ENCODE measurements around the gene PHACTR1. TPM values are rescaled to one million over a fixed set of nuclear protein-coding genes. Genes with fewer than 3 reads are reported as not detected.

Gene PHACTR1
- polyA plus RNA-seq, 1 of the 3 experiments (the other 2 are of a cell fraction): 0.12 TPM

GRCh38 chr6:13140980-13141379, 424.4 kb downstream of the PHACTR1 start:
- H3K9ac ChIP-seq: no peak overlapping the region
- CTCF ChIA-PET: interaction anchor here (0.9 kb wide), 1 partner anchor 173 kb away, joined by 3 read pairs; no protein-coding TSS in a partner anchor
- H3K4me2 ChIP-seq: no peak overlapping the region
- 33% methylated on average over 1 of the region's 1 CpG for WGBS (ENCODE audit: low lambda C conversion rate)
- H3K9me3 ChIP-seq: no peaks in the 10 kb centered on the region
- H2AFZ ChIP-seq (ENCODE audit: low read depth): no peak overlapping the region
- H3F3A ChIP-seq (replicated peaks; ENCODE audit: insufficient read depth): no peaks in the 10 kb centered on the region
- H4K20me1 ChIP-seq (ENCODE audit: insufficient read depth): no peaks in the 10 kb centered on the region
- H3K79me2 ChIP-seq (ENCODE audit: insufficient read depth): no peaks in the 10 kb centered on the region
- no peaks in the 10 kb centered on the region for H3K27me3 ChIP-seq (ENCODE audit: insufficient read depth)
- H3K4me1 ChIP-seq (ENCODE audit: control insufficient read depth in 1 of 2, insufficient read depth in 2 of 2, low read depth in 1 of 2, low read length in 1 of 2): no peaks in the 10 kb centered on the region; a peak in 1 of 4 replicates
- POLR2A ChIA-PET: no interaction called here
- no peak overlapping the region for H3K27ac ChIP-seq (ENCODE audit: low read depth in 2 of 2, low read length in 1 of 2)
- TF ChIP-seq YY1 (IDR thresholded peaks at IDR 0.05; ENCODE audit: low read depth) (no peak), EP300 (IDR thresholded peaks at IDR 0.05; ENCODE audit: borderline replicate concordance in 1 of 2, low read depth in 1 of 2, low read length in 1 of 2) (no peak), POLR2AphosphoS5 (IDR thresholded peaks at IDR 0.05; ENCODE audit: low read depth, low read length) (no peak), JUND (IDR thresholded peaks at IDR 0.05) (no peak), MAX (IDR thresholded peaks at IDR 0.05; ENCODE audit: low read depth) (no peak)
- H3K36me3 ChIP-seq (replicated peaks in 1 of 2; ENCODE audit: control insufficient read depth in 1 of 2, insufficient read depth in 2 of 2, low read length in 1 of 2): no peaks in the 10 kb centered on the region
- no peaks in the 10 kb centered on the region for H3K9me2 ChIP-seq
- no peak for DNase-seq
- H3K4me3 ChIP-seq (ENCODE audit: low read depth in 2 of 2, low read length in 1 of 2): no peak overlapping the region

GRCh38 chr6:13141387-13141786, 424.8 kb downstream of the PHACTR1 start:
- Histone ChIP-seq H3K27ac (ENCODE audit: low read depth in 2 of 2, low read length in 1 of 2) (no peak overlapping the region), H3K79me2 (ENCODE audit: insufficient read depth) (no peaks in the 10 kb centered on the region), H4K20me1 (ENCODE audit: insufficient read depth) (no peaks in the 10 kb centered on the region), H3K27me3 (ENCODE audit: insufficient read depth) (no peaks in the 10 kb centered on the region), H3K9me3 (no peaks in the 10 kb centered on the region), H3K4me3 (ENCODE audit: low read depth in 2 of 2, low read length in 1 of 2) (no peak overlapping the region), H3K4me2 (no peak overlapping the region), H3K36me3 (replicated peaks in 1 of 2; ENCODE audit: control insufficient read depth in 1 of 2, insufficient read depth in 2 of 2, low read length in 1 of 2) (no peaks in the 10 kb centered on the region), H3K4me1 (ENCODE audit: control insufficient read depth in 1 of 2, insufficient read depth in 2 of 2, low read depth in 1 of 2, low read length in 1 of 2) (no peaks in the 10 kb centered on the region; a peak in 1 of 4 replicates), H2AFZ (ENCODE audit: low read depth) (no peak overlapping the region), H3F3A (replicated peaks; ENCODE audit: insufficient read depth) (no peaks in the 10 kb centered on the region), H3K9me2 (no peaks in the 10 kb centered on the region), H3K9ac (no peak overlapping the region)
- no peak for DNase-seq
- POLR2A ChIA-PET: no interaction called here
- TF ChIP-seq GABPA (IDR thresholded peaks at IDR 0.05; ENCODE audit: low read depth) (no peak), SIN3A (IDR thresholded peaks at IDR 0.05; ENCODE audit: borderline replicate concordance, low read depth, low read length) (no peak), MXI1 (IDR thresholded peaks at IDR 0.05; ENCODE audit: low read depth, low read length) (no peak), TAF1 (IDR thresholded peaks at IDR 0.05; ENCODE audit: borderline replicate concordance, low read depth, low read length) (no peak), NRF1 (IDR thresholded peaks at IDR 0.05; ENCODE audit: low read depth, low read length) (no peak), IRF3 (IDR thresholded peaks at IDR 0.05; ENCODE audit: low read depth, low read length) (no peak), MAX (IDR thresholded peaks at IDR 0.05; ENCODE audit: low read depth) (no peak), SMC3 (IDR thresholded peaks at IDR 0.05; ENCODE audit: low read depth, low read length) (no peak), POLR2AphosphoS5 (IDR thresholded peaks at IDR 0.05; ENCODE audit: low read depth, low read length) (no peak), RXRA (IDR thresholded peaks at IDR 0.05; ENCODE audit: borderline replicate concordance, low read depth) (no peak), TCF12 (IDR thresholded peaks at IDR 0.05) (no peak), TEAD4 (IDR thresholded peaks at IDR 0.05; ENCODE audit: borderline replicate concordance, insufficient read depth) (no peak), EP300 (IDR thresholded peaks at IDR 0.05; ENCODE audit: borderline replicate concordance in 1 of 2, low read depth in 1 of 2, low read length in 1 of 2) (no peak), NFIC (IDR thresholded peaks at IDR 0.05; ENCODE audit: borderline replicate concordance) (no peak), JUND (IDR thresholded peaks at IDR 0.05) (no peak), ZBTB33 (IDR thresholded peaks at IDR 0.05; ENCODE audit: borderline replicate concordance, low read depth) (no peak), FOXM1 (IDR thresholded peaks at IDR 0.05; ENCODE audit: low read depth) (no peak)
- 64% methylated on average over 7 of the region's 7 CpGs for WGBS (ENCODE audit: low lambda C conversion rate)
- CTCF ChIA-PET: no interaction called here

All from SK-N-SH (cell line).